Left renal pelvis (tissue), 4 donors: ENCODE results near the gene ANXA8L1. TPM values are rescaled to one million over a fixed set of nuclear protein-coding genes. Genes with fewer than 3 reads are reported as not detected.
"Not testable (repeated sequence)": the region's sequence is repeated elsewhere in the genome, so short reads cannot be mapped to it uniquely, and the experiment has no call there.

Source experiments
- DNase-seq, 4 donors: peaks; one replicate each; pipeline ENCODE4 v3.0.0-alpha.2; 2013; ENCODE audit warnings: low read depth in 4 of 4, low spot score in 3 of 4
- polyA plus RNA-seq, 4 donors: library from polyadenylated mRNA; unstranded; fragments of 120-200 nt; gene quantifications; one replicate each; pipeline ENCODE4 v1.2.1, GENCODE V29; 2013; ENCODE audit not compliant: insufficient read length in 4 of 4

The ANXA8L1 gene
- polyA plus RNA-seq, 4 donors = 0.32 to 0.52 TPM; not detected in 2

DNA sequence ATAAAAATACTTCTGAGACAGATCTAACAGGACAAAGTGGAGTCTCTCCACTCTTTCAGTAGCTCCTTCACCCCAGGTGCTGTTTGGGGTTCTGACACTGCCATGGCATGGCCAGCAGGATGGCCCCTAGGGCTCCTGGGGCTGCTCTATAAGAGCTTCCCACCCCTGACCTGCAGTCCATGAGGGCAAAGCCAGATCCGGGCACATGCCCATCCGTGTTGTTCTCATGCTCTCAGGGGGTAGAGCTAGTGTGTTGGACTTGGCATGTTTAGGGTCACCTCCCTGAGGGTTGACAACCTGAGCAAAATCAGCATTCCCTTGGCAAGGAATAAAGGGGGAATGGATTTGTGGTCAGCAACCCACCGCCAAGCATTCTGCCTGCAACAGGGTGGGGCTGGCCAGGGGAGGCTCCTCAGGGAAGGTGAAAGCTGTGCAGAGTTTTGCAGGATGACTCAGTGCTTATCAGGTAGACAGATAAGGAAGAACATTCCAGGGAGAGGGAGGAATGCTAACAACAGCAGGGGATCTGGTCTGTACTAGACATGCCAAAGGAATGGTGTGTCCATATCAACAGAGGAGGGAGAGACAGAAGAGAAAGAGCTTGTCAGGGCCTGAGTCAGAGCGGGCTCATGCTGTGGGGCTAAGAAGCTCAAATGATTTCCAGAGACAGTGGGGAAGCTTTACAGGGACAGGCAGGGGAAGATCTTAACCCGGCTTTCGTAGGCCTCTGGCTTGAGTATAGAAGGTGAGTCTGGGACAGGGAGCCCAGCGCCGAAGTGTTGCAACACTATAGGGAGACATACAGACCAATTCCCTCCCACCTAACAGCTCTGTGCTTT is 21.1 kb downstream of the ANXA8L1 start:
- not testable (repeated sequence) for DNase-seq

DNA sequence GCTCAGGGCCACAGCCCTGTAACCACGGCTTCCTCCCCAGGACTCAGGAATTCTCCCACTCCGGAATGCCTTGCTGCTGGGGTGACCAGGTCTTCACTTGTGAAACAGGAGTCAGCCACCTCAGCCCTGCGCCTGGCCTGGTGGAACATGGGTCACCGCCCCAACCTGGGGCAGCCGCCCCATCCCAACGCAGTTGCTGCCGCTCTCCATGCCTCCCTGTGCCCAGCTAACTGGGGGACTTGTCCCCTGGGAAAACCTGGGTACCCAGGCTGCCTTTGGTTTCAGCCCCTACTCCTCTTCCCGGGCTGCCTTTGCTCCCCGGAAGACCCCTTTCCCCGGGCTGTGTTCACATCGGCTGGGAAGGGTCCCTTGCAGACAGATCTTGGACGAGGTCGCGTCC is 22.2 kb downstream of the ANXA8L1 start:
- DNase-seq = not testable (repeated sequence)

DNA sequence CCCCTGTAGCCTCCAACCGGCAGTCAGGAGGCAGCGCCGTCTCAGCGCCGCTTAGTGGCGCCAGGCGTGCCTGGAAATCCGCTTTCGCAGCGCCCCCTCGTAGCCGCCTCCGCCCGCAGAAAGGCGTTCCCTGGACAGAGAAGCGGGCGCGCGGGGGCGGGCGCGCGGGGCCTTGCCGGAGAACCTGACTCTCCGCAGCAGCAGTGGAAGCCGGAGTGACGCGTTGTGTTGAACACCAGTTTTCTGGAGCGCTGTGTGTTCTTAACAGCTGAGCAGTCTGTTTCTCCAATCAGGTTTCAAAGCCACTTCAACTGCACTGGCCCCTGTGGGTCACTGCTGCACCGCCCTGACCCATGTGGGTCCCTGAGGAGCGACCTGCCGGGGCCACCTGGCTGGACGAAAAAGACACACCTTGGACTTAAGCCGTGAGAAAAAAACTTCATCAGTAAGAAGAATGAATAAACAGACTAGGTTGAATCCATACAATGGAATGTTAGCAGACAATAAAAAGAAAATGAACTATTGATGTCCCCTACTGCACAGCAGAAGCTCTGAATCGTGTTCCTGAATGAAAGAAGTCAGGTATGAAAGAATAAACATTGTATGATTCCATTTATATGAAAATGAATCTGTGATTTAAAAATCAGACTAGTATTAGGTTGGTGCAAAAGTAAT is 22.8 kb downstream of the ANXA8L1 start:
- not testable (repeated sequence) for DNase-seq

DNA sequence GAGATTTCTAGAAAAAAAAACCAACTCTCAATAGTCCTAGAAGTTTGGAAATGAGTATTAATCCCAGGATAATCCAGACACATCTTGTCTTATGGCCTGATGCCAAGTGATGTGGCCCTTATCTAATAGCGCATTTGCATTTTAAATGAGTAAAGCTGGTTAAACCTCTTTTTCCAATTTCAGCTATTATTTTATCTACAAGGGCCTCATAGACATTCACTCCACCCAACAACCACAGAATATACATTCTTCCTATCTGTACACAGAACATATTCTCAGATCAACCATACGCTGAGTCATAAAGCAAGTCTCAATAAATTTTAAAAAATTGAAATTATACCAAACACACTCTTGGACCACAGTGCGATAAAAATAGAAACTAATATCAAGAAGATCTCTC is 34.0 kb downstream of the ANXA8L1 start:
- not testable (repeated sequence) for DNase-seq

DNA sequence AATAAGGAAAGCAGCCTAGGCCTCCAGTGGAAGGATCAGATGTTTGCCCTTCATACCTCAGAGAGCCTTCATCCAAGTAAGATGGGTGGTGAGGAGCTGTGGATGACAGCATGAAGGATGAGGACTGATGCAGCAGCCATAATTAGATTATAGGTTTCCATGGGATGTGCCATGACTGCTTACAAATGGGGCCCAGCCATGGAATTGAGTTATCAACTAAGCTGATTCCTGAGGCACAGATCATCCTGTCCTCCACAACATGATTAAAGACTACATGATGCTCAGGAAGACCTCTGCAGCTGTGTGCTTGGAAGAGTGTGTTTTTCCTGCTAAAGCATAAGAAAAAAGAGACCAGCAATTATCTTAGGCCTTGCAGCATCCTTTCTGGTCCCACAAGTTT is 35.5 kb downstream of the ANXA8L1 start:
- not testable (repeated sequence) for DNase-seq

DNA sequence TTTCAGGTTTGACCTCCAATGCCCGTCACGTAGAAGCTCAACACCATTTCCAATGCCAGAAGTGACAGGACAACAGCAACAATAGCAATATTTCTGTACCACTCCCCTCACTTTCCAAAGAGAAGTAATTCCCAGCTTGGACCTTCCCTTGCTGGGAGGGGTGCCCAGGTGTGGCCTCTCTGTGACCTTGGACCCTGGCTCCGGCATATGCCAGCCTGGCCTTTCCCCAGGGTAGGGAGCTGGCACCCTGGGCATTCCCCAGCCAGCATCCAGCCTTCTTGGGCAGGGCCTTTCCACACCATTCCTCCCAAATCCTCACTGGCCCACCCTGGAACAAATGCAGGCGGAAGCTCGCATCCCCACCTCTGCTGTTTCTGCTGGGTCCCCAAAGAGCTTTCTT is 37.1 kb downstream of the ANXA8L1 start:
- DNase-seq = not testable (repeated sequence)

DNA sequence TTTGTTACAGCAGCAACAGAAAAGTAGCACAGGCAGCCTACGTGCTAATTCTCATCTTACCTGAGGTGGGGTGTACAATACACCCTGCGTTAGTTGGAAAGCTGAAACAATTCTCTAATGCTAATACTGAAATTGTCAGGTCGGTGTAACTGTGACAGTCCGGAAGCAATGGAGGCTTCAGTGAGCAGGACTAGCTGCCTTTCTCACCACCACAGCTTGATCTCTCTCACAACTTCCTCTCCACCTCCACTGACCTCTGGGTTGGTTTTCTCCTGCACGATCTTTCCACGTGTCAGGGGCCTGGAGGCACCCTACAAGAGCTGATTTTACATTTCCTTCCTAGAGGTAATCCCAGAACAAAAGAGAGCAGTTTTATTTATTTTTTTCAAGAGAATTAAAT is 39.7 kb downstream of the ANXA8L1 start:
- not testable (repeated sequence) for DNase-seq

DNA sequence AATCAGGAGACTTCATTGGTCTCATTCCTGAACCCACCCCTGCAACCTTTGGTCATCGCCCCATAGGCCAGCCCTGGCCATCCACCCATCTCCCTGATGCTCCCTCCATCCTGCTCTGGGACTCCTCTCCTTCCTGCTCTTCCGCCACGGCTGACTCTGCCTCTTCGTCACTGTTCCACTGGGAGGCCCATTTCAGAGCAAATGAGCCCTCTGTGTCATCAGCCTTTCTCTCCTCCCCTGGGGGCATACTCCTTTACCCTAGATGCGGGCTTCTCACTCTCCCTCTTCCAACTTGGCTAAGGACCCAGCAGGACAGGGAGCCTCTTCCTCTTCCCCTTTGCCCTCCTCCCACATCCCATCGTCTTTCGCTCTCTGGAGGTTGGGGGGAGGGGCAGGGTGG is 42.7 kb downstream of the ANXA8L1 start:
- DNase-seq = not testable (repeated sequence)

DNA sequence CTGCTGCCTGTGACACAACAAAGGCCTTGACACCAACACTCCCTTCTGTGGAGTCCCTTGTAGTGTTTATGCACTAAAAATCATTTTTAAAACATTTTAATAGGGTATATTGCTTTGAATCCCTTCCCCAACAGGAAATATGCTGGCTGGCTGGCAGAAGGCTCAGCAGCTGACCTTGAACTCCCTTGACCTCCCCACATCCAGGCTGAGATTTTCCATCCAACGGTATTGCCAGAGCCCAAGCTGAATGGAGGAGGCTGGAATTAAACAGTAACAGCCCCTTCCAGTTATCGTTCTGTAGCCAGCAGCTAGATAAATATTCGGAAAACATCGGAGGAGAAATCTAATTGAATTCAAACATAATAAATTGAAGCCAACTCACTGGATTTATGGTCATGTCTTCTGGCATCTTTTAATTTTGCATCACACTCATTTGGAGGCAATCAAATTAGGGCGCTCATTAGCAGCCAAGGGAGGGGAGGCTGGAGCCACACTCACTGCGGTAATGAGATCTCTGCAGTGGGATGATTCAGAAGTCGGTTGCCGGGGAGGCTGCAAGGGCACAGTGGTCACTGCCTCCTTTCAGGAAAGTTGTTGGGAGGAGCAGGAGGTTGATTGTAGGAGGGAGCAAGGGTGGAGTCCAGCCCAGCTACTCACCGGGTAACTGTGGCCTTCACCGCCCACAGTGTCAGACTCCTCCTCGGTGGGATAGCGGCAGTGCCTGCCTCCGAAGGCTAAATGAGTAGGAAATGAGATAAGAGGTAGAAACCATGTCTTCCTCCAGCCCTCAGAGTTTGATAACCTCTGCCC is 44.2 kb downstream of the ANXA8L1 start:
- DNase-seq = not testable (repeated sequence)

DNA sequence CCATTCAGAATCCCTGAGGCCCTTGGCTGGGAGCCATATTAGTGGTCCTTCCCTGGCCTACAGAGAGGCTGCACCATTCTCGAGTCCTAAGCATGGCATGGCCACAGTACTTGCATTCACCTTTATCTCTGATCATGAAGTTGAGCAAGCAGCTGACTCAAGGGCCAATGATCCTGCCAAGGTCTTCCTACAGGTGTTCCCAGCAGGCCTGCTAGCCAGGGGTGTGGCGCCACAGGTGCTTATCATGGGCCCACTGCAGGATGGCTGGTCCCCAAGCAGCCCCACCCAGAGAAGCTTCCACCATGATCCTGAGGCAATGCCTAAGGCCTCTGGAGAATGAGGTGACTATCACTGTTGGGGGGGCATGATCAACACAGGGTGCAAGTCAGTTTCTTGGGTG is 48.0 kb downstream of the ANXA8L1 start:
- not testable (repeated sequence) for DNase-seq

DNA sequence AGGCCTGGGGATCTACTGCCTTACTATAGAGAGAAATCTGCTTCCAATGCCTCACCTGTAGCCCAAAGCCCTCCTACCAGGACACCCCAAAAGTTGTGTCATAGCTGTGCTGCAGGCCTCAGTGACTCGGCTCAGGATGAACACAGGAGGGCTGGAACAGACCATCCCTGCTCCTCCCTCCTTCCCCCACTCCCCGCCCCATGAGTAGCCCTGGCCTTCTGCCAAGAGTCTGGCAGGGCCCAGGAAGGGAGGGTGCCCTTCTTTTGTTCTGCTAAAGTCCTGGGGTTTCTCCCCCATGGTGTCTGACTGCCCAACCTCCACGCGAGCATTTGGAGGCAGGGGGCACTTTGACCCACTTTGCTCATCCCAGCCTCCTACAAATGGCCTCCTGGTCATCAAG is 65.4 kb downstream of the ANXA8L1 start:
- DNase-seq = not testable (repeated sequence)

Other genes starting within 250 kb of the ANXA8L1 start
- not detected for gene ANTXRL, start 88.8 kb upstream of the ANXA8L1 start, polyA plus RNA-seq
- gene NPY4R, start 90.2 kb downstream of the ANXA8L1 start, polyA plus RNA-seq = under 1 TPM in 1 of 4 donors, not detected in 3; 0.08 TPM
- gene GPRIN2, start 180.9 kb downstream of the ANXA8L1 start, polyA plus RNA-seq = 1 to 10 TPM; 1.9 to 6.9 (median 4.2) TPM
- 10 to 100 TPM in 2 of 4 donors, 1 to 10 TPM in 2; 7.3 to 18.4 (median 10.3) TPM for gene SYT15, start 203.4 kb downstream of the ANXA8L1 start, polyA plus RNA-seq